H9 (cell line): ENCODE data around the gene TTC3. TPM values are rescaled to one million over a fixed set of nuclear protein-coding genes. Genes with fewer than 3 reads are reported as not detected.

Experiments used
- DNase-seq: peaks from one replicate; pipeline ENCODE4 v3.0.0-alpha.2; 2017
- H2AFZ ChIP-seq: one replicate; pipeline ENCODE4 v1.6.1; 2013; ENCODE audit warnings: mild to moderate bottlenecking, low read length, control low read depth, moderate library complexity
- H2AK5ac ChIP-seq: 2 replicates; pipeline ENCODE4 v1.6.1; 2013; ENCODE audit warnings: low read length, control low read depth, mixed read lengths; ENCODE audit not compliant: insufficient read length
- H2BK120ac ChIP-seq: one replicate; pipeline ENCODE4 v1.6.1; 2013; ENCODE audit warnings: low read depth, mild to moderate bottlenecking, low read length, control low read depth, inconsistent platforms; ENCODE audit not compliant: poor library complexity, severe bottlenecking
- H2BK12ac ChIP-seq: 2 replicates; pipeline ENCODE4 v1.6.1; 2013; ENCODE audit warnings: low read length, control low read depth, mixed read lengths, low read depth; ENCODE audit not compliant: insufficient read length
- H2BK15ac ChIP-seq: 2 replicates; pipeline ENCODE4 v1.6.1; 2013; ENCODE audit warnings: low read depth, low read length, control low read depth
- H2BK20ac ChIP-seq: one replicate; pipeline ENCODE4 v1.6.1; 2013; ENCODE audit warnings: low read depth, mild to moderate bottlenecking, low read length, control low read depth, inconsistent platforms; ENCODE audit not compliant: poor library complexity, severe bottlenecking
- H2BK5ac ChIP-seq: 2 replicates; pipeline ENCODE4 v1.6.1; 2013; ENCODE audit warnings: low read length, control low read depth, mixed read lengths; ENCODE audit not compliant: insufficient read length
- H3K14ac ChIP-seq: 2 replicates; pipeline ENCODE4 v1.6.1; 2013; ENCODE audit warnings: low read length, control low read depth; ENCODE audit not compliant: insufficient read depth
- H3K18ac ChIP-seq: 2 replicates; pipeline ENCODE4 v1.6.1; 2013; ENCODE audit warnings: low read depth, mild to moderate bottlenecking, mixed read lengths, low read length, control low read depth; ENCODE audit not compliant: insufficient read length
- H3K23ac ChIP-seq: 2 replicates; pipeline ENCODE4 v1.6.1; 2013; ENCODE audit warnings: low read length, control low read depth, mixed read lengths, low read depth; ENCODE audit not compliant: insufficient read length
- H3K23me2 ChIP-seq: 2 replicates; pipeline ENCODE4 v1.6.1; 2013; ENCODE audit warnings: low read depth, mild to moderate bottlenecking, mixed read lengths, low read length, control low read depth; ENCODE audit not compliant: insufficient read length, poor library complexity, severe bottlenecking
- H3K27ac ChIP-seq: 2 replicates; pipeline ENCODE4 v1.5.1; 2013; ENCODE audit warnings: low read length, control low read depth, mixed read lengths, low read depth; ENCODE audit not compliant: insufficient read length
- H3K27me3 ChIP-seq: 2 replicates; pipeline ENCODE4 v1.6.1; 2013; ENCODE audit warnings: low read length, control low read depth, inconsistent platforms; ENCODE audit not compliant: insufficient read depth
- H3K4ac ChIP-seq: 2 replicates; pipeline ENCODE4 v1.6.1; 2013; ENCODE audit warnings: low read depth, mild to moderate bottlenecking, control low read depth, inconsistent platforms, low read length, moderate library complexity
- H3K4me1 ChIP-seq: 2 replicates; pipeline ENCODE4 v1.6.1; 2013; ENCODE audit warnings: low read length, control low read depth, inconsistent platforms; ENCODE audit not compliant: insufficient read depth
- H3K4me2 ChIP-seq: 2 replicates; pipeline ENCODE4 v1.6.1; 2013; ENCODE audit warnings: low read length, control low read depth, mixed read lengths; ENCODE audit not compliant: insufficient read length, insufficient read depth
- H3K56ac ChIP-seq: 2 replicates; pipeline ENCODE4 v1.6.1; 2013; ENCODE audit warnings: low read depth, mild to moderate bottlenecking, mixed read lengths, low read length, control low read depth; ENCODE audit not compliant: insufficient read length
- H3K79me1 ChIP-seq: 2 replicates; pipeline ENCODE4 v1.6.1; 2013; ENCODE audit warnings: low read depth, mild to moderate bottlenecking, moderate library complexity, low read length, control low read depth, inconsistent platforms; ENCODE audit not compliant: insufficient read depth, poor library complexity, severe bottlenecking
- H3K79me2 ChIP-seq: 2 replicates; pipeline ENCODE4 v1.6.1; 2013; ENCODE audit warnings: low read length, control low read depth, inconsistent platforms; ENCODE audit not compliant: insufficient read depth
- H3K9ac ChIP-seq: 2 replicates; pipeline ENCODE4 v1.6.1; 2013; ENCODE audit warnings: low read length, control low read depth, mixed read lengths; ENCODE audit not compliant: insufficient read length; ENCODE audit errors: extremely low read depth
- H3K9me3 ChIP-seq: one replicate; pipeline ENCODE4 v1.6.1; 2013; ENCODE audit warnings: low read depth, low read length, inconsistent platforms; ENCODE audit not compliant: control insufficient read depth
- H3T11ph ChIP-seq: one replicate; pipeline ENCODE4 v1.6.1; 2013; ENCODE audit warnings: mild to moderate bottlenecking, low read length, control low read depth, inconsistent platforms
- H4K20me1 ChIP-seq: one replicate; pipeline ENCODE4 v1.6.1; 2013; ENCODE audit not compliant: control insufficient read depth, insufficient read length, insufficient read depth
- H4K5ac ChIP-seq: 2 replicates; pipeline ENCODE4 v1.6.1; 2013; ENCODE audit warnings: low read depth, mild to moderate bottlenecking, mixed read lengths, low read length, control low read depth; ENCODE audit not compliant: insufficient read length
- H4K8ac ChIP-seq: replicated peaks from 2 replicates; pipeline ENCODE4 v1.6.1; 2013; ENCODE audit warnings: low read length, control low read depth, mixed read lengths, low read depth; ENCODE audit not compliant: insufficient read length
- H4K91ac ChIP-seq: 2 replicates; pipeline ENCODE4 v1.6.1; 2013; ENCODE audit warnings: low read depth, mild to moderate bottlenecking, moderate library complexity, mixed read lengths, low read length, control low read depth; ENCODE audit not compliant: insufficient read length
- H3K27ac Mint-ChIP-seq, 3 experiments: 2 replicates in 2 of 3; 3 replicates in 1 of 3; pipeline ENCODE4 v1.8.0; 2020 to 2021; ENCODE audit warnings: mixed read lengths in 3 of 3, mild to moderate bottlenecking in 1 of 3, moderate library complexity in 1 of 3
- H3K27me3 Mint-ChIP-seq: 2 replicates; pipeline ENCODE4 v1.8.0; 2021; ENCODE audit warnings: low read depth, mild to moderate bottlenecking, moderate library complexity, mixed read lengths
- H3K36me3 Mint-ChIP-seq, 3 experiments: 2 replicates in 2 of 3; 3 replicates in 1 of 3; pipeline ENCODE4 v1.8.0; 2020 to 2021; ENCODE audit warnings: low read depth in 3 of 3, mixed read lengths in 3 of 3; ENCODE audit not compliant: insufficient read depth in 1 of 3
- H3K4me1 Mint-ChIP-seq, 2 experiments: 2 replicates each; pipeline ENCODE4 v1.8.0; 2020; ENCODE audit warnings: mixed read lengths in 2 of 2
- H3K4me3 Mint-ChIP-seq, 2 experiments: 2 replicates in 1 of 2; 3 replicates in 1 of 2; pipeline ENCODE4 v1.8.0; 2020 to 2021; ENCODE audit warnings: mild to moderate bottlenecking in 2 of 2, mixed read lengths in 2 of 2, moderate library complexity in 1 of 2
- H3K9me3 Mint-ChIP-seq, 2 experiments: 2 replicates in 1 of 2; 3 replicates in 1 of 2; pipeline ENCODE4 v1.8.0; 2020; ENCODE audit warnings: mild to moderate bottlenecking in 2 of 2, mixed read lengths in 2 of 2, moderate library complexity in 1 of 2
- total RNA-seq: library from RNA; stranded (reverse); gene quantifications from 2 replicates; pipeline ENCODE4 v1.2.1, GENCODE V29; 2021
- TF ChIP-seq, protein P1 (sequence below): fragments of 200-600 bp; sonication (generic); conservative IDR thresholded peaks from 3 replicates; pipeline ENCODE4 v1.8.0; 2021; ENCODE audit warnings: antibody characterized with exemption, mild to moderate bottlenecking

Gene TTC3
- total RNA-seq, 1 experiment from 2014 or later = 46.5 TPM

DNA sequence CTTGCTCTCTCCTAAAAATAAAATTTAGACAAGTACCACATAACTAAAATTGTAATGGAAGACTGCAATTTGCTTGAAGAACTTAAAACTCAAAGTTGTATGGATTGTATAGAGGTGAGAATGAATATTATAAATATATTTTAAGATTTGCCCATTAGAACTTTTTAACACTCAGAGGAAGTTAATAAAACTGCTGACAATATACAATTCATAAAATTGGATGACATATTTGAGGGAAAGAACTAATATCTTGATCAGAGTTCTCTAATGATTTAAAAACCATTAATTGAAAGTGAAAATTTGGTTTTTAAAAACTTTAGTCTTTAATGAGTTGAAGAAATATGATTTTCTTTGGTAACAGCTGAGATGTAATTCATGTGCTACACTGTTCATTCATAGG, 20.9 kb downstream of the TTC3 start:
- Histone ChIP-seq H3T11ph (no peak overlapping the region), H3K27me3 (no peaks in the 10 kb centered on the region), H3K4me1 (no peaks in the 10 kb centered on the region), H3K23me2 (no peaks in the 10 kb centered on the region), H4K5ac (no peak overlapping the region), H2AK5ac (no peak overlapping the region), H3K56ac (no peak overlapping the region), H3K27ac (no peak overlapping the region), H2BK120ac (no peak overlapping the region), H3K79me1 (peaks cover 2% of the 10 kb centered on the region), H3K23ac (no peak overlapping the region), H3K79me2 (no peaks in the 10 kb centered on the region), H3K18ac (no peak overlapping the region), H2BK20ac (no peak overlapping the region), H3K4me2 (no peak overlapping the region), H3K14ac (no peak overlapping the region), H2BK12ac (no peak overlapping the region), H2AFZ (no peak overlapping the region), H2BK15ac (no peak overlapping the region), H3K9me3 (no peaks in the 10 kb centered on the region), H4K91ac (no peak overlapping the region), H4K20me1 (no peaks in the 10 kb centered on the region), H3K9ac (no peak overlapping the region), H2BK5ac (no peak overlapping the region), H3K4ac (no peak overlapping the region), H4K8ac (no peak overlapping the region)
- Mint-ChIP-seq H3K27ac (no peak overlapping the region), H3K4me1 (no peaks in the 10 kb centered on the region), H3K27me3 (no peaks in the 10 kb centered on the region), H3K4me3 (no peak overlapping the region), H3K9me3 (no peaks in the 10 kb centered on the region), H3K36me3 (peaks cover 0 to 15% (median 0%) of the 10 kb centered on the region in 3 experiments; a peak in 3 of 7 replicates)
- TF ChIP-seq, protein P1, sequence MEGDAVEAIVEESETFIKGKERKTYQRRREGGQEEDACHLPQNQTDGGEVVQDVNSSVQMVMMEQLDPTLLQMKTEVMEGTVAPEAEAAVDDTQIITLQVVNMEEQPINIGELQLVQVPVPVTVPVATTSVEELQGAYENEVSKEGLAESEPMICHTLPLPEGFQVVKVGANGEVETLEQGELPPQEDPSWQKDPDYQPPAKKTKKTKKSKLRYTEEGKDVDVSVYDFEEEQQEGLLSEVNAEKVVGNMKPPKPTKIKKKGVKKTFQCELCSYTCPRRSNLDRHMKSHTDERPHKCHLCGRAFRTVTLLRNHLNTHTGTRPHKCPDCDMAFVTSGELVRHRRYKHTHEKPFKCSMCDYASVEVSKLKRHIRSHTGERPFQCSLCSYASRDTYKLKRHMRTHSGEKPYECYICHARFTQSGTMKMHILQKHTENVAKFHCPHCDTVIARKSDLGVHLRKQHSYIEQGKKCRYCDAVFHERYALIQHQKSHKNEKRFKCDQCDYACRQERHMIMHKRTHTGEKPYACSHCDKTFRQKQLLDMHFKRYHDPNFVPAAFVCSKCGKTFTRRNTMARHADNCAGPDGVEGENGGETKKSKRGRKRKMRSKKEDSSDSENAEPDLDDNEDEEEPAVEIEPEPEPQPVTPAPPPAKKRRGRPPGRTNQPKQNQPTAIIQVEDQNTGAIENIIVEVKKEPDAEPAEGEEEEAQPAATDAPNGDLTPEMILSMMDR = no peak
- no peak for DNase-seq
